ENCODE data around the gene MBNL2. TPM values are rescaled to one million over a fixed set of nuclear protein-coding genes. Genes with fewer than 3 reads are reported as not detected.

The MBNL2 gene
- total and polyA plus RNA-seq, 11 donors: 18.5 to 100 (median 81.4) TPM

DNA sequence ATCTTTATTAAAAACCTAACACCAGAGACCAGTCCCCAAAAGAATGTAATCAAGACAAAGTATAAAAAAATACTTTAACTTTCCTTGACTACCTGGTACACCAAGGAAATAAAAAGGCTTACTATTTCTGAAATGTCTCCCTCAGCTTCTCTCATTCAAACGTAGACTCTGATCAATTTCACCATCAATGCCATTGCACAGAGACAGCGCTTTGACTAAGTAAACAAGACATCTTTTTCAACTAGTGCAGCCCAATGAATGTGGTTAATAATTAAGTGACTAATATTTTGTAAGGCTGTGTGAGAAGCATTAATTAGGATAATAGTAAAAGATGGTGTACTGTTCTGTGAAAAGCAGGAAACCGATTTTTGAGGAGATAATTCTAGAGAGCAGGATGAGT lies 204.6 kb downstream of the MBNL2 start:
- TF ChIP-seq, protein P1, sequence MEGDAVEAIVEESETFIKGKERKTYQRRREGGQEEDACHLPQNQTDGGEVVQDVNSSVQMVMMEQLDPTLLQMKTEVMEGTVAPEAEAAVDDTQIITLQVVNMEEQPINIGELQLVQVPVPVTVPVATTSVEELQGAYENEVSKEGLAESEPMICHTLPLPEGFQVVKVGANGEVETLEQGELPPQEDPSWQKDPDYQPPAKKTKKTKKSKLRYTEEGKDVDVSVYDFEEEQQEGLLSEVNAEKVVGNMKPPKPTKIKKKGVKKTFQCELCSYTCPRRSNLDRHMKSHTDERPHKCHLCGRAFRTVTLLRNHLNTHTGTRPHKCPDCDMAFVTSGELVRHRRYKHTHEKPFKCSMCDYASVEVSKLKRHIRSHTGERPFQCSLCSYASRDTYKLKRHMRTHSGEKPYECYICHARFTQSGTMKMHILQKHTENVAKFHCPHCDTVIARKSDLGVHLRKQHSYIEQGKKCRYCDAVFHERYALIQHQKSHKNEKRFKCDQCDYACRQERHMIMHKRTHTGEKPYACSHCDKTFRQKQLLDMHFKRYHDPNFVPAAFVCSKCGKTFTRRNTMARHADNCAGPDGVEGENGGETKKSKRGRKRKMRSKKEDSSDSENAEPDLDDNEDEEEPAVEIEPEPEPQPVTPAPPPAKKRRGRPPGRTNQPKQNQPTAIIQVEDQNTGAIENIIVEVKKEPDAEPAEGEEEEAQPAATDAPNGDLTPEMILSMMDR (IDR thresholded peaks at IDR 0.05): no peak
- no peak for TF ChIP-seq POLR2A (IDR thresholded peaks at IDR 0.05)
- WGBS, 4 donors: 82 to 93% (median 89%) methylated on average over 3 of the region's 3 CpGs
- peaks cover 0 to 28% (median 13%) of the 10 kb centered on the region in 12 donors for H3K4me1 ChIP-seq
- no peaks in the 10 kb centered on the region for H3K36me3 ChIP-seq
- no peak for ATAC-seq
- no peak for DNase-seq
- no peak overlapping the region for H3K27ac ChIP-seq
- H3K27me3 ChIP-seq: no peaks in the 10 kb centered on the region
- no peak overlapping the region for H3K4me3 ChIP-seq
- intact Hi-C loops (cut with DNase I): loop anchor here in 1 of 10 donors (10.0 kb wide), 1 partner anchor 202 kb away; the partner anchor contains the start of gene MBNL2
- H3K9me3 ChIP-seq: no peaks in the 10 kb centered on the region

DNA sequence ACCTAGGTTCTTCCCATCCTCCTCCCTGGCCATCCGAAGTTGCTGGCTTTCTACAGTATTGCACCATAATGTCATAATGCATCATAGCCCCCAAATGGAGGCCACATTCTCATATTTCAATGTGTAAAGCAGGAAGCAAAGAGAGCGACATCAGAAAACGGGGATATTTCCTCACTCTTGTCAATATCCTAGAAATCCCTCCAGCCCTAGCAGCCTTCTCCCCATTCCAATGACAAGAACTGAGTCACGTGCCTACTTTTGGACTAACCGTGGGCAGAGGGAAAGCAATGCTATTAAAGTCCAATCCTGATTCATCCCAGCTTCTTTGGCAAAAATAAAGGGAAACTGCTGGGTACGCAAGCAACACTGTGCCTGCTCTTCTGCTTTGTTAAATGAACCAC lies 207.5 kb downstream of the MBNL2 start:
- 77 to 84% (median 82%) methylated on average over 6 of the region's 6 CpGs for WGBS, 4 donors
- Histone ChIP-seq H3K9me3 (no peaks in the 10 kb centered on the region), H3K27me3 (no peaks in the 10 kb centered on the region), H3K4me1 (peaks cover 0 to 17% (median 6%) of the 10 kb centered on the region in 12 donors), H3K36me3 (no peaks in the 10 kb centered on the region), H3K27ac (no peak overlapping the region), H3K4me3 (peak overlapping the region in 1 of 12 donors; percentile 8)
- DNase-seq (no peak), ATAC-seq (no peak)
- intact Hi-C loops (cut with DNase I): loop anchor here in 5 of 10 donors (5.0 to 10.0 kb wide), 11 partner anchors 62 to 375 kb away; partner anchors contain the start of gene MBNL2 (in 4 of the 5)
- no peak for TF ChIP-seq POLR2A (IDR thresholded peaks at IDR 0.05)
- TF ChIP-seq, protein P1 (IDR thresholded peaks at IDR 0.05): no peak

DNA sequence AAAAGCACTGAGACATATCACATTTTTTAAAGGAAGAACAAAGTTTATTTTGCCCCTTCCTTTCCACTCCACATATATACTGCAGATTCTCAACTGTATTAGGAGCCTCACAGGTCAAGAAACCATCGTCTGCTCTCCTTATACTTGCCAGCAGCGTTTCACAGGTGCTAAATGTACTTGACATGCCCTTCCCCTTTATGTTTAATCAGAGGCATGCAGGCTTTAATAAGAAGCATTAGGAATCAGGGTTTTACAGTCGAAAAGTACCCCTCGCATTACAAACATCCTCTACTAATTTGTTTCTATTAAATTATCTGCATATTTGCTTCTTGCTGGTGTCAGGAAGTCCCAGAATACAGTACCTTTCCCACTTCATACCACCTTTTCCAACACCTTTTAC lies 208.2 kb downstream of the MBNL2 start:
- Histone ChIP-seq H3K27me3 (no peaks in the 10 kb centered on the region), H3K4me3 (no peak overlapping the region), H3K9me3 (no peaks in the 10 kb centered on the region), H3K27ac (no peak overlapping the region), H3K36me3 (no peaks in the 10 kb centered on the region), H3K4me1 (peaks cover 0 to 18% (median 6%) of the 10 kb centered on the region in 12 donors)
- 68 to 81% (median 71%) methylated on average over 4 of the region's 4 CpGs for WGBS, 4 donors
- TF ChIP-seq POLR2A (IDR thresholded peaks at IDR 0.05): no peak
- TF ChIP-seq, protein P1 (IDR thresholded peaks at IDR 0.05): no peak
- DNase-seq: no peak
- no peak for ATAC-seq
- intact Hi-C loops (cut with DNase I): loop anchor here in 4 of 10 donors (5.0 to 10.0 kb wide), 11 partner anchors 63 to 375 kb away; partner anchors contain the start of gene MBNL2 (in 3 of the 4)

DNA sequence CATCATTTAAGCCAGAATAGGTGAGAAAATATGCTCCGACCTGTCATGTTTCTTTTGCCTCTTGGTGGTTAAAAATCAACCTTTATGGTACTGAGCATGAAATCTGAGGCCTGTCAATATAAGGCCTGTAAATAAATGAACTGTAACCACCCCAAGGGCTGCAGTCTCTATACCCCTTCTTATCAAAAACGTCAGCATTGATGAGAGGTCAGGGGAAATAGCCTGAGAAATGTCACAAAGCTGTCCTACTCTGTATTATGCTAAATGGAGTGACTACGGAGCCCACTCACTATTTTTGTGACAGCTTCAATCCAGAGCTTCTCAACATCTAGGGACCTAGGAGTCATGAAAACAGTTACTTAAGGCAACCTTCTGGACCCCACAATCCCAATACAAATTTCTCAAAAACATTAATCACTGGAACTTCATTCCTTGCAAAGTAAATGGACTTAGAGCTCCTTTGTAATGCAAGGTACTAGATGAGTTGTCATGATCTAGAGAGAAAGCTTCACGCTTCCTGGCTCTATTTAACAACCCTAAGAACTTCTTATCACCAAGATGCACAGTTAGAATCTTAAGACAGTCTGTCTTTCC lies 209.1 kb downstream of the MBNL2 start:
- intact Hi-C loops (cut with DNase I): loop anchor here in 4 of 10 donors (5.0 to 10.0 kb wide), 11 partner anchors 64 to 374 kb away; partner anchors contain the start of gene MBNL2 (in 3 of the 4)

More for the DNA sequence above, 209.1 kb downstream of the MBNL2 start:
- ATAC-seq: no peak
- H3K27ac ChIP-seq: no peak overlapping the region
- H3K9me3 ChIP-seq: no peaks in the 10 kb centered on the region
- DNase-seq: no peak
- no peaks in the 10 kb centered on the region for H3K27me3 ChIP-seq
- TF ChIP-seq POLR2A (IDR thresholded peaks at IDR 0.05): no peak
- TF ChIP-seq, protein P1 (IDR thresholded peaks at IDR 0.05): no peak
- no peaks in the 10 kb centered on the region for H3K36me3 ChIP-seq
- WGBS, 4 donors: 81 to 90% (median 85%) methylated on average over 4 of the region's 4 CpGs
- peaks cover 0 to 25% (median 11%) of the 10 kb centered on the region in 12 donors for H3K4me1 ChIP-seq
- H3K4me3 ChIP-seq: no peak overlapping the region
